GM19452 (cell line): ENCODE results near the gene ARMC5.
A peak's percentile ranks its signal among the peaks of the same experiment; 100 is the strongest.

ENCODE experiments used
- ATAC-seq: cut with Tn5 transposase; IDR thresholded peaks from one replicate; pipeline ENCODE4 v1.9.1; 2021; ENCODE audit not compliant: unreplicated experiment

Gene ARMC5

GRCh38 chr16:31461201-31461920, 2.1 kb downstream of the ARMC5 start:
- no peak for ATAC-seq

GRCh38 chr16:31461921-31462804, 2.9 kb downstream of the ARMC5 start:
- no peak for ATAC-seq

GRCh38 chr16:31464348-31464769, 5.1 kb downstream of the ARMC5 start:
- no peak for ATAC-seq

GRCh38 chr16:31464781-31465260, 5.5 kb downstream of the ARMC5 start:
- no peak for ATAC-seq

GRCh38 chr16:31465788-31466370, 6.6 kb downstream of the ARMC5 start:
- no peak for ATAC-seq

- no peak for ATAC-seq
Observed at GRCh38 chr16:31466381-31466841, 7.1 kb downstream of the ARMC5 start.

GRCh38 chr16:31467151-31467773, 8.0 kb downstream of the ARMC5 start:
- peak; percentile 82 for ATAC-seq

- ATAC-seq: no peak
Observed at GRCh38 chr16:31467858-31468257, 8.6 kb downstream of the ARMC5 start.

- no peak for ATAC-seq
Observed at GRCh38 chr16:31470615-31471014, 11.3 kb downstream of the ARMC5 start.

- no peak for ATAC-seq
Observed at GRCh38 chr16:31471241-31471874, 12.1 kb downstream of the ARMC5 start.

GRCh38 chr16:31471875-31472708, 12.8 kb downstream of the ARMC5 start, which contains the start of gene TGFB1I1:
TGFB1I1 (plus strand) TSS chr16:31472152; CDS start chr16:31472189, 37 bp downstream.
- ATAC-seq: no peak

- peak; percentile 53 for ATAC-seq
Observed at GRCh38 chr16:31472709-31473203, 13.5 kb downstream of the ARMC5 start.

- ATAC-seq: no peak
Observed at GRCh38 chr16:31473264-31473984, 14.1 kb downstream of the ARMC5 start.

GRCh38 chr16:31474173-31474714, 14.9 kb downstream of the ARMC5 start:
- ATAC-seq: no peak

- no peak for ATAC-seq
Observed at GRCh38 chr16:31474773-31475738, 15.8 kb downstream of the ARMC5 start.

- no peak for ATAC-seq
Observed at GRCh38 chr16:31475946-31476302, 16.6 kb downstream of the ARMC5 start.
